SU-DHL-6 (cell line): ENCODE data around the gene ABLIM1.

Source experiments
- EZH2phosphoT487 ChIP-seq: fragments of 200-600 bp; sonication (generic), shearing (Covaris generic); conservative IDR thresholded peaks from 2 replicates; pipeline ENCODE4 v1.6.1; 2018; ENCODE audit warnings: mild to moderate bottlenecking, antibody characterized with exemption, low read length, moderate library complexity, mixed read lengths
- TF ChIP-seq, protein P1 (sequence below): fragments of 200-600 bp; sonication (generic); IDR thresholded peaks from one replicate; pipeline ENCODE4 v1.5.1; 2017; ENCODE audit warnings: antibody characterized with exemption, mild to moderate bottlenecking, low read length, moderate library complexity; ENCODE audit not compliant: insufficient read depth, poor library complexity, severe bottlenecking

DNA sequence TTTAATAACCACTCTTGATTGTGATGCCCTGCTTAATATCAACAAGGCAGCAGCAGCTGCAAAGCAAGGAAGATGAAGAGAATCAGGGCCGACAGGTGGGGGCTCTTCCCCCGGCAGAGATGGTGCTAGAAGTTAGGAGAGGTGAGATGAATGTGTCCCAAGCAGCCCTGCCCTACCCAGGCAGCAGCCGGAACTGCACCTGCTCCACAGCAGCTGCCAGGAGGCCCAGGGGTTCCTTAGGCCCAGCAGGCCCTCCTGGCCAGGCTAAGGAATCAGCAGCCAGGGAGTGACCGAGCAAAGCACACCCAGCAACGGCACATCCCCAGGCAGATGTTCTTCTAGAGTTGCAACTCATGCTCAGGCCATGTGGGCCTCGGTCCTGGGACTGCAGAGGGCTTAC, 271.6 kb downstream of the ABLIM1 start:
- TF ChIP-seq, protein P1, sequence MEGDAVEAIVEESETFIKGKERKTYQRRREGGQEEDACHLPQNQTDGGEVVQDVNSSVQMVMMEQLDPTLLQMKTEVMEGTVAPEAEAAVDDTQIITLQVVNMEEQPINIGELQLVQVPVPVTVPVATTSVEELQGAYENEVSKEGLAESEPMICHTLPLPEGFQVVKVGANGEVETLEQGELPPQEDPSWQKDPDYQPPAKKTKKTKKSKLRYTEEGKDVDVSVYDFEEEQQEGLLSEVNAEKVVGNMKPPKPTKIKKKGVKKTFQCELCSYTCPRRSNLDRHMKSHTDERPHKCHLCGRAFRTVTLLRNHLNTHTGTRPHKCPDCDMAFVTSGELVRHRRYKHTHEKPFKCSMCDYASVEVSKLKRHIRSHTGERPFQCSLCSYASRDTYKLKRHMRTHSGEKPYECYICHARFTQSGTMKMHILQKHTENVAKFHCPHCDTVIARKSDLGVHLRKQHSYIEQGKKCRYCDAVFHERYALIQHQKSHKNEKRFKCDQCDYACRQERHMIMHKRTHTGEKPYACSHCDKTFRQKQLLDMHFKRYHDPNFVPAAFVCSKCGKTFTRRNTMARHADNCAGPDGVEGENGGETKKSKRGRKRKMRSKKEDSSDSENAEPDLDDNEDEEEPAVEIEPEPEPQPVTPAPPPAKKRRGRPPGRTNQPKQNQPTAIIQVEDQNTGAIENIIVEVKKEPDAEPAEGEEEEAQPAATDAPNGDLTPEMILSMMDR, result no peak
- TF ChIP-seq EZH2phosphoT487, result no peak
